ENCODE results near the gene TTC39C. TPM values are rescaled to one million over a fixed set of nuclear protein-coding genes. Genes with fewer than 3 reads are reported as not detected.

The TTC39C gene
- total RNA-seq, 1 experiment from 2014 or later: 24.0 TPM

- BruUV-seq (replicated peaks): no TSS peak
- POLR2A ChIA-PET (ENCODE audit: low non-redundant PET): no interaction called here
- no peak for DNase-seq (ENCODE audit: low spot score)
- no peak overlapping the region for H3K4me3 ChIP-seq (ENCODE audit: low read depth, low read length, poor library complexity, severe bottlenecking)
- intact Hi-C loops (cut with micrococcal nuclease; ENCODE audit: unreplicated experiment): no loop called here
- TF ChIP-seq EZH2 (IDR thresholded peaks at IDR 0.05; ENCODE audit: borderline replicate concordance, low read depth, low read length, poor library complexity, severe bottlenecking) (no peak), CTCF (conservative IDR thresholded peaks at IDR 0.05; ENCODE audit: low read depth, low read length) (no peak)
- no peak overlapping the region for H3K27ac ChIP-seq (ENCODE audit: low read depth, low read length, poor library complexity, severe bottlenecking)
- no peaks in the 10 kb centered on the region for H3K9me3 ChIP-seq (ENCODE audit: low read depth, low read length, poor library complexity, severe bottlenecking)
- H3K36me3 ChIP-seq (ENCODE audit: insufficient read depth, low read length, poor library complexity, severe bottlenecking): no peaks in the 10 kb centered on the region
- CTCF ChIA-PET: no interaction called here
- H3K4me1 ChIP-seq (ENCODE audit: insufficient read depth, low read length, poor library complexity, severe bottlenecking): peaks cover 4% of the 10 kb centered on the region
- H3K27me3 ChIP-seq (replicated peaks; ENCODE audit: insufficient read depth, low read depth, low read length, poor library complexity): no peaks in the 10 kb centered on the region
Observed at GRCh38 chr18:24160086-24160485, 145.5 kb downstream of the TTC39C start.

GRCh38 chr18:24161304-24161703 is 146.8 kb downstream of the TTC39C start:
- intact Hi-C loops (cut with micrococcal nuclease; ENCODE audit: unreplicated experiment): no loop called here
- BruUV-seq (replicated peaks): no TSS peak
- no peaks in the 10 kb centered on the region for H3K9me3 ChIP-seq (ENCODE audit: low read depth, low read length, poor library complexity, severe bottlenecking)
- H3K27me3 ChIP-seq (replicated peaks; ENCODE audit: insufficient read depth, low read depth, low read length, poor library complexity): no peaks in the 10 kb centered on the region
- CTCF ChIA-PET: no interaction called here
- TF ChIP-seq EZH2 (IDR thresholded peaks at IDR 0.05; ENCODE audit: borderline replicate concordance, low read depth, low read length, poor library complexity, severe bottlenecking): no peak
- TF ChIP-seq CTCF (conservative IDR thresholded peaks at IDR 0.05; ENCODE audit: low read depth, low read length): no peak
- H3K4me3 ChIP-seq (ENCODE audit: low read depth, low read length, poor library complexity, severe bottlenecking): no peak overlapping the region
- no peak overlapping the region for H3K27ac ChIP-seq (ENCODE audit: low read depth, low read length, poor library complexity, severe bottlenecking)
- POLR2A ChIA-PET (ENCODE audit: low non-redundant PET): no interaction called here
- DNase-seq (ENCODE audit: low spot score): no peak
- H3K36me3 ChIP-seq (ENCODE audit: insufficient read depth, low read length, poor library complexity, severe bottlenecking): no peaks in the 10 kb centered on the region
- H3K4me1 ChIP-seq (ENCODE audit: insufficient read depth, low read length, poor library complexity, severe bottlenecking): peaks cover 4% of the 10 kb centered on the region

- Histone ChIP-seq H3K27ac (ENCODE audit: low read depth, low read length, poor library complexity, severe bottlenecking) (no peak overlapping the region), H3K9me3 (ENCODE audit: low read depth, low read length, poor library complexity, severe bottlenecking) (no peaks in the 10 kb centered on the region), H3K27me3 (replicated peaks; ENCODE audit: insufficient read depth, low read depth, low read length, poor library complexity) (no peaks in the 10 kb centered on the region), H3K4me3 (ENCODE audit: low read depth, low read length, poor library complexity, severe bottlenecking) (no peak overlapping the region), H3K4me1 (ENCODE audit: insufficient read depth, low read length, poor library complexity, severe bottlenecking) (no peaks in the 10 kb centered on the region), H3K36me3 (ENCODE audit: insufficient read depth, low read length, poor library complexity, severe bottlenecking) (no peaks in the 10 kb centered on the region)
- TF ChIP-seq CTCF (conservative IDR thresholded peaks at IDR 0.05; ENCODE audit: low read depth, low read length) (no peak), EZH2 (IDR thresholded peaks at IDR 0.05; ENCODE audit: borderline replicate concordance, low read depth, low read length, poor library complexity, severe bottlenecking) (no peak)
- POLR2A ChIA-PET (ENCODE audit: low non-redundant PET): interaction anchor here (0.6 kb wide), 1 partner anchor 154 kb away, joined by 13 read pairs; no protein-coding TSS in a partner anchor
- intact Hi-C loops (cut with micrococcal nuclease; ENCODE audit: unreplicated experiment): no loop called here
- no peak for DNase-seq (ENCODE audit: low spot score)
- CTCF ChIA-PET: no interaction called here
- BruUV-seq (replicated peaks): no TSS peak
Observed at GRCh38 chr18:24168496-24168895, 153.9 kb downstream of the TTC39C start.
